ENCODE results near the gene SPRR1A. TPM values are rescaled to one million over a fixed set of nuclear protein-coding genes. Genes with fewer than 3 reads are reported as not detected.
"Not testable (repeated sequence)": the region's sequence is repeated elsewhere in the genome, so short reads cannot be mapped to it uniquely, and the experiment has no call there.

Gene SPRR1A
- total and polyA plus RNA-seq, 2 of the 4 experiments (the other 2 are of a cell fraction) = not detected

DNA sequence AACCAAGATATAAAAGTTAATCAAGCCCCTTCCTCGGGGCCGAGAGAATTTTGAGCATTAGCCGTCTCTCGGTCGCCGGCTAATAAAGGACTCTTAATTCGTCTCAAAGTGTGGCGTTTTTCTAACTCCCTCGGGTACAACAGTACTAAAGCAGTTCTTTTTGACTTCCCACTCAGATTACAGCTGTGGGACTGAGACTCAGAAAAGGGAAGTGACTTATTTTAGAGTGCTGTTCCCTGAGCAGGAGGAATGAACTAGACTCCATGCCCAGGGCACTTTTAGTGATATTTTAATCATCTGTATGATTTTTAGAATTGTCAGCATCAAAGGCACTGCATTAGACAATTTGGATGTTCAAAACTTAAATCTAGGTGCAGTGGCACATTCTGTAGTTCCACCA lies 38.5 kb downstream of the SPRR1A start:
- dilution Hi-C loops (cut with HindIII; ENCODE audit: low sequenced_read_pairs, unreplicated experiment); H2AK5ac ChIP-seq (ENCODE audit: low read depth, low read length); in situ Hi-C loops (cut with MboI; ENCODE audit: low sequenced_read_pairs); H2BK20ac ChIP-seq (ENCODE audit: low read depth, low read length); H3K4me2 ChIP-seq (ENCODE audit: low read depth, low read length); CTCF ChIA-PET; H3K4me3 ChIP-seq (ENCODE audit: insufficient read depth, low read depth, low read length); H3K9me1 ChIP-seq (ENCODE audit: insufficient read depth, low read length); H2BK120ac ChIP-seq (ENCODE audit: low read depth, low read length); H3K4ac ChIP-seq (ENCODE audit: low read depth, low read length); H3K23ac ChIP-seq (ENCODE audit: low read depth, low read length); H4K20me1 ChIP-seq (ENCODE audit: insufficient read depth, low read length); H3K9me3 ChIP-seq (ENCODE audit: control insufficient read depth, insufficient read depth, low read length); H2AK9ac ChIP-seq (replicated peaks; ENCODE audit: low read depth, low read length, poor library complexity); H4K8ac ChIP-seq (ENCODE audit: low read depth in 2 of 2, low read length in 2 of 2); H3K27ac ChIP-seq (ENCODE audit: insufficient read depth, low read length); BruUV-seq (replicated peaks); H2BK5ac ChIP-seq (ENCODE audit: low read depth, low read length, poor library complexity, severe bottlenecking); ATAC-seq (ENCODE audit: low read depth); H3K18ac ChIP-seq (ENCODE audit: low read depth, low read length); H3K9ac ChIP-seq (ENCODE audit: low read depth, low read length); H3K4me1 ChIP-seq (ENCODE audit: control insufficient read depth, insufficient read depth, low read length); intact Hi-C loops (cut with micrococcal nuclease); H3K14ac ChIP-seq (replicated peaks; ENCODE audit: low read depth, low read length); DNase-seq; H3K56ac ChIP-seq (ENCODE audit: extremely low read depth, insufficient read depth, low read length); H4K5ac ChIP-seq (ENCODE audit: low read depth, low read length); H3K27me3 ChIP-seq (ENCODE audit: control insufficient read depth, insufficient read depth, low read length); H2AFZ ChIP-seq (replicated peaks; ENCODE audit: low read length, poor library complexity); H2BK15ac ChIP-seq (ENCODE audit: low read depth, low read length); H4K91ac ChIP-seq (ENCODE audit: insufficient read depth, low read depth, low read length); H3K79me1 ChIP-seq (ENCODE audit: low read depth in 1 of 2, low read length in 2 of 2); H3K36me3 ChIP-seq (ENCODE audit: control insufficient read depth, insufficient read depth, low read length); POLR2A ChIA-PET (ENCODE audit: unreplicated experiment): not testable (repeated sequence)
- whole genome bisulfite sequencing, 2 experiments (ENCODE audit: extremely low coverage in 2 of 2, insufficient read length in 1 of 2) = 0% methylated on average over 2 of the region's 9 CpGs; no CpG with 5 or more reads in 1 of the 2 experiments
